ENCODE results near the gene AFAP1.

AFAP1 gene

DNA sequence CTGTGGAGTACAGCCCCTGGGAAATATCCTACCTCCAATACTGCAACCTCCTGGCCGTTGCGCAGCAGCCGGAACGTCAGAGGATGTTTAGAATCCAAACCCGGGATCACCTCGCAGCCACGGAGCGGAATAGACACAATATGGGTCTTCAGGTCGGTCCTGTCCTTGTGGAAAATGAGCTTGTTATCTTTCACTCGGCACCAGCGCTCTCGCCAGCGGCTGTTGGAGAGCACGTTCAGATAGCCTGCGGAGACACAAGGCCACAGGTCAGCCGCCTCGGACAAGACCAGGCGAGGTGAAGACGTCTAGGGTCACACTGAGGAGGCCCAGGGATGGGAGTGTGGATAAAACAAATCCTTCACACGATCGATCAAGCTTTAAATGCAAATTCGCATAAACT is 139.3 kb downstream of the AFAP1 start:
- TF ChIP-seq, protein P1, sequence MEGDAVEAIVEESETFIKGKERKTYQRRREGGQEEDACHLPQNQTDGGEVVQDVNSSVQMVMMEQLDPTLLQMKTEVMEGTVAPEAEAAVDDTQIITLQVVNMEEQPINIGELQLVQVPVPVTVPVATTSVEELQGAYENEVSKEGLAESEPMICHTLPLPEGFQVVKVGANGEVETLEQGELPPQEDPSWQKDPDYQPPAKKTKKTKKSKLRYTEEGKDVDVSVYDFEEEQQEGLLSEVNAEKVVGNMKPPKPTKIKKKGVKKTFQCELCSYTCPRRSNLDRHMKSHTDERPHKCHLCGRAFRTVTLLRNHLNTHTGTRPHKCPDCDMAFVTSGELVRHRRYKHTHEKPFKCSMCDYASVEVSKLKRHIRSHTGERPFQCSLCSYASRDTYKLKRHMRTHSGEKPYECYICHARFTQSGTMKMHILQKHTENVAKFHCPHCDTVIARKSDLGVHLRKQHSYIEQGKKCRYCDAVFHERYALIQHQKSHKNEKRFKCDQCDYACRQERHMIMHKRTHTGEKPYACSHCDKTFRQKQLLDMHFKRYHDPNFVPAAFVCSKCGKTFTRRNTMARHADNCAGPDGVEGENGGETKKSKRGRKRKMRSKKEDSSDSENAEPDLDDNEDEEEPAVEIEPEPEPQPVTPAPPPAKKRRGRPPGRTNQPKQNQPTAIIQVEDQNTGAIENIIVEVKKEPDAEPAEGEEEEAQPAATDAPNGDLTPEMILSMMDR (IDR thresholded peaks at IDR 0.05): no peak
- Histone ChIP-seq H3K27ac (no peak overlapping the region), H3K4me3 (no peak overlapping the region)
- DNase-seq (ENCODE audit: low spot score): no peak

DNA sequence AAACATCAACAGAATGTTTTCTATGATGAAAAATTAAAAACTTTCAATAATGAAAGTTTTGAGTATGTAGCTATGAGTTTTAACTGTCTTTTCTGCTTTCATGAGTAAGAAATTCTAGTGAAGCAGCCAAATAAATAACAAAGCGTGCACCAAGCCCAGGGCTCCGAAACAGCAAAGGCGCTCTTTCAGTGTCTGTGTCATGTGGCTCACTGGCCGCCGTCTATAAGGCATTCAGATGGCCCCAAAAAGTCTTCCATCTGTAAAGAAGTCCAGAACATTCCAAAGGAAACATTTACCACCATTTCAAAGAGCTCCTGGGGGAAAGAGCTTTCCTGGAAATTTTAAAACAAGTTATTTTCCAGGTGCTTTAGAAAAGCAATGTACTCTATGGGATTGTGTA is 139.9 kb downstream of the AFAP1 start:
- TF ChIP-seq, protein P1 (IDR thresholded peaks at IDR 0.05): no peak
- DNase-seq (ENCODE audit: low spot score): no peak

DNA sequence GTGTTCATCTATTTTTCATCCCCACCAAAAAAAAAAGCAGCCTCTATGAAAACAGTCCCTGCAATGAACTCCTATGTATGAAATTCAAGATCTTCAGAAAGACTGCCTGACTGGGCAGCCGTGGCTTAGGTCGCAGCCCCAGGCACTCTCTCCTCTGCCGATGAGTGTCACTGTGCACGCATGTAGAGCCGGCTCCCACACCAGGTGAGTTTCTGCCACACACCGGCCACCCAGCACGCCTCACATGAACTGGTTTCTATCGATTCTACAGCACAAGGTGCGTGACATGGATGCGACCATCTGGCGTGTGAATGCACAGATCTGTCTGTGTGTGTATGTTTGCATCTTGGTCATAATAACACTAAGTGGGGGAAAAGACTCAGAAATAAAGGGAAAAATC is 140.4 kb downstream of the AFAP1 start:
- TF ChIP-seq, protein P1 (IDR thresholded peaks at IDR 0.05): no peak
- H3K27ac ChIP-seq: no peak overlapping the region
- no peak overlapping the region for H3K4me3 ChIP-seq
- DNase-seq (ENCODE audit: low spot score): no peak

More for the DNA sequence above, 139.9 kb downstream of the AFAP1 start:
- Histone ChIP-seq H3K27ac (no peak overlapping the region), H3K4me3 (no peak overlapping the region)

DNA sequence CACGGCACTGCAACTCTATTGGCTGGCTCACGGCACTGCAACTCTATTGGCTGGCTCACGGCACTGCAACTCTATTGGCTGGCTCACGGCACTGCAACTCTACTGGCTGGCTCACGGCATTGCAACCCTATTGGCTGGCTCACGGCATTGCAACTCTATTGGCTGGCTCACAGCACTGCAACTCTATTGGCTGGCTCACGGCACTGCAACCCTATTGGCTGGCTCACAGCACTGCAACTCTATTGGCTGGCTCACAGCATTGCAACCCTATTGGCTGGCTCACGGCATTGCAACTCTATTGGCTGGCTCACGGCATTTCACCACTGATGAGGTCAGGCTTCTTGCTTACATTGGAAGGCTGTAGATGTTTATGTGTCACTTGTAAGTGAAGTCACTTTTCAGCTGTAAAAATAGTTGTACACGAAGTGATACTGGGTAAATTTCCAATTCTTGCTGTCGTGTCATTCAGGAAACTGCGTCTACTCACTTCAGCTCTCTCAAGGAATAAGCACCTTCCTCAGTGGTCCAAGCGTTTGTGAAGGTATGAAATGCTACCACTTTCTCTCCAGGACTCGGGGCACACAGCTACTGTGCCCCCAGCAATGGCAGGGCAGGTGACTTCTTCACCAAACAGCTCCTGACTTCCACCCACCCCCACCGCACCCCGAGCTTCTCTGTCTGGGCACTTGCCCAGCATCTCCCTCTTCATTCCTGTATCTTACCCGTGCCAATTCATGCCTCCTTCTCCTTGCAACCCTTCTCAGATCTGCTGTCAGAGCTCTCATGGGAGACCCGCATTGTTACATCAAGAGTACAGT is 141.3 kb downstream of the AFAP1 start:
- H3K27ac ChIP-seq: peak overlapping the region; percentile 16 to 61
- no peak overlapping the region for H3K4me3 ChIP-seq
- DNase-seq (ENCODE audit: low spot score): no peak
- TF ChIP-seq, protein P1 (IDR thresholded peaks at IDR 0.05): no peak

DNA sequence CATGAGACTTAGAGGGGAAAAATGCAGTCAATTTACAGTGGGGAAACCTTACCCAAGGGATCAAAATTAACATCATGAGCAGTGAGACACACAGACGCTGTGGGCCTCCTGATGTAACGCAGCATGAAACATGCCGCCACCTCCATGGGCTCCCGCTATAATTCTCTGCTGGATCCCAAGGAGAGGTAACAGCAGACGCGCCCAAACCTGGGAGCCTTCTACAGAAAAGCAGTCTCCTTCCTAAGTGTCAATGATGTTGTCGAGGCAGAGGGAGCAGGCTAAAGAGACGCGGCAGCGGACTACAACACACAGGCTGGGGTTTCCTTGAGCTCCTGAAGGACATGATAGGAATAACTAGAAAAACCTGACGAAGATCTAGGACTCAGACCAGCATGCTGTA is 142.3 kb downstream of the AFAP1 start:
- DNase-seq (ENCODE audit: low spot score): no peak
- H3K4me3 ChIP-seq: no peak overlapping the region
- TF ChIP-seq, protein P1 (IDR thresholded peaks at IDR 0.05): no peak
- H3K27ac ChIP-seq: no peak overlapping the region

DNA sequence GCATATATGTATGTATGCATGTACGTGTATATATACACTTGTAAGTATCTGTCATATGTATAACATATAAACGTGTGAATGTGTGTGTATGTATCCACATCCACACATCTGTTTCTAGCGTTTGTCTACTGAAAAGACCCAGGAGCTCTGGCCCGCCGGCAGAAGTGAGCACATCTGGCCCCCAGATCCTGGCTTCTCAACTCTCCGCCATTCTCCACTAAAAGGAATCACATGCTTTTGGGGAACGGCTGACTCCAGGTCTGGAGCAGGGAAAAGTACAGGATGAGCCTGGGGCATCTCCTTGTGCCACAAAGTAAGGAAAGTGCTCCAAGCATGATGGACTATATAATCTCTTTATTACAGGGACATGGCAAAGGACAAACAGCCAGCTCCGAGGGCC is 143.7 kb downstream of the AFAP1 start:
- TF ChIP-seq, protein P1 (IDR thresholded peaks at IDR 0.05): no peak
- no peak for DNase-seq (ENCODE audit: low spot score)
- H3K4me3 ChIP-seq: no peak overlapping the region
- no peak overlapping the region for H3K27ac ChIP-seq

DNA sequence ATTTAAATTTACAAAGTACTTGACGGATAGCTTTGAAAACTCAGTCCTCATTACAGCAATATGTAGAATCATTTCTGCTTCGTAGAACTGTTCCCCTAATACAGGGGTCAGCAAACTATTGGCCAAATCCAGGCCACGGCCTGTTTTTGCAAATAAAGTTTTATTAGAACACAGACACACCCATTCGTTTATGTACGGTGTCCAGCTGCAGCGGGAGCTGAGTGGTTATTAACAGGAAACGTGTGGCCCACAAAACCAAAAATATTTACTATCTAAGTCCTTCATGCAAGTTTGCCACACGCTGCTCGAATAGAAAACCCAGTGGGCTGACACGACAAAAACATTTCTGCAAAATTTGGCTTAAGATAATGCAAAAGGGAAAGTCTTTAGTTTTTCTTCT is 146.5 kb downstream of the AFAP1 start:
- DNase-seq (ENCODE audit: low spot score): no peak
- Histone ChIP-seq H3K4me3 (no peak overlapping the region), H3K27ac (no peak overlapping the region)
- TF ChIP-seq, protein P1 (IDR thresholded peaks at IDR 0.05): no peak
